Stimulated activated CD4-positive, alpha-beta T cell treated with anti-CD3 and anti-CD28 coated beads, Interleukin-1b, Interleukin-23, amount 100 ng/mL, for 24 hours (primary cell): ENCODE results near the gene CDCA8.

ENCODE experiments used
- DNase-seq, 4 experiments: peaks; one replicate each; pipeline ENCODE4 v3.0.0-alpha.2; 2020; ENCODE audit warnings: low read depth in 4 of 4, low spot score in 1 of 4

The CDCA8 gene

GRCh38 chr1:37692078-37692833 lies at the start of gene CDCA8:
CDCA8 (plus strand) TSS chr1:37692516; CDS start chr1:37692691, 175 bp downstream.
- DNase-seq, result peak; percentile 95 to 99 (median 98)

- no peak for DNase-seq
Measured at GRCh38 chr1:37647281-37647680, 45.0 kb upstream of the CDCA8 start.

GRCh38 chr1:37650173-37650572 lies 42.1 kb upstream of the CDCA8 start:
- no peak for DNase-seq

GRCh38 chr1:37650721-37651120 lies 41.6 kb upstream of the CDCA8 start:
- no peak for DNase-seq

GRCh38 chr1:37651803-37652202 lies 40.5 kb upstream of the CDCA8 start:
- no peak for DNase-seq

- DNase-seq, result no peak
Measured at GRCh38 chr1:37652976-37653375, 39.3 kb upstream of the CDCA8 start.

- DNase-seq, result no peak
Measured at GRCh38 chr1:37653906-37654305, 38.4 kb upstream of the CDCA8 start.

- DNase-seq, result no peak
Measured at GRCh38 chr1:37655274-37655673, 37.0 kb upstream of the CDCA8 start.

GRCh38 chr1:37656026-37656425 lies 36.3 kb upstream of the CDCA8 start:
- no peak for DNase-seq

GRCh38 chr1:37656881-37657280 lies 35.4 kb upstream of the CDCA8 start:
- no peak for DNase-seq

GRCh38 chr1:37657620-37658412 lies 34.5 kb upstream of the CDCA8 start:
- DNase-seq, result no peak

GRCh38 chr1:37658486-37658885 lies 33.8 kb upstream of the CDCA8 start:
- no peak for DNase-seq

- DNase-seq, result no peak
Measured at GRCh38 chr1:37660664-37661063, 31.7 kb upstream of the CDCA8 start.

- no peak for DNase-seq
Measured at GRCh38 chr1:37661401-37661800, 30.9 kb upstream of the CDCA8 start.

- DNase-seq, result no peak
Measured at GRCh38 chr1:37662031-37662755, 30.1 kb upstream of the CDCA8 start.

- no peak for DNase-seq
Measured at GRCh38 chr1:37663426-37664000, 28.8 kb upstream of the CDCA8 start.

GRCh38 chr1:37666241-37666867 lies 26.0 kb upstream of the CDCA8 start:
- DNase-seq, result no peak

GRCh38 chr1:37667023-37667671 lies 25.2 kb upstream of the CDCA8 start:
- no peak for DNase-seq

GRCh38 chr1:37670133-37670532 lies 22.2 kb upstream of the CDCA8 start:
- DNase-seq, result no peak

GRCh38 chr1:37671261-37671660 lies 21.1 kb upstream of the CDCA8 start:
- DNase-seq, result no peak
